ENCODE measurements around the gene PIK3CG. TPM values are rescaled to one million over a fixed set of nuclear protein-coding genes. Genes with fewer than 3 reads are reported as not detected.
A peak's percentile ranks its signal among the peaks of the same experiment; 100 is the strongest.

The PIK3CG gene
- polyA plus RNA-seq, 3 donors: 17.9 to 31.2 (median 20.7) TPM

- H3K9me3 Mint-ChIP-seq: no peaks in the 10 kb centered on the region
- peaks cover 14% of the 10 kb centered on the region for H4K20me1 ChIP-seq (ENCODE audit: insufficient read depth, low read length)
- no peak overlapping the region for H3K9ac ChIP-seq (ENCODE audit: insufficient read depth, low read length, poor library complexity, severe bottlenecking)
- H3K4me1 ChIP-seq (ENCODE audit: control insufficient read depth in 1 of 2, insufficient read depth in 2 of 2, low read length in 2 of 2): peaks cover 1 to 2% of the 10 kb centered on the region in 2 donors
- H3K4me3 Mint-ChIP-seq: no peak overlapping the region
- H3K27ac Mint-ChIP-seq: no peak overlapping the region
- H3K4me1 Mint-ChIP-seq: peaks cover 8% of the 10 kb centered on the region
- no peaks in the 10 kb centered on the region for H3K27me3 ChIP-seq (ENCODE audit: control insufficient read depth in 2 of 2, insufficient read depth in 2 of 2, low read length in 2 of 2)
- DNase-seq: no peak
- H3K9me3 ChIP-seq (replicated peaks in 1 of 2; ENCODE audit: control insufficient read depth in 1 of 2, insufficient read depth in 1 of 2, low read length in 2 of 2): no peaks in the 10 kb centered on the region
- no peak for TF ChIP-seq CTCF (IDR thresholded peaks at IDR 0.05)
- peaks cover 98 to 100% of the 10 kb centered on the region in 2 donors for H3K36me3 ChIP-seq (replicated peaks in 1 of 2; ENCODE audit: control insufficient read depth in 1 of 2, insufficient read depth in 2 of 2, low read length in 2 of 2)
- H3K4me2 ChIP-seq (replicated peaks; ENCODE audit: extremely low read depth, low read length, poor library complexity, severe bottlenecking): no peak overlapping the region
- H3K36me3 Mint-ChIP-seq: peaks cover 94 to 99% of the 10 kb centered on the region in 2 donors
- H3K27ac ChIP-seq (ENCODE audit: low read depth in 1 of 2, low read length in 2 of 2): peak overlapping the region in 1 of 2 donors; percentile 33
- H3K4me3 ChIP-seq (replicated peaks in 1 of 3; ENCODE audit: low read depth in 2 of 3, low read length in 3 of 3): no peak overlapping the region
- WGBS (ENCODE audit: insufficient coverage): no CpG with 5 or more reads among the region's 2 CpGs
- H2AFZ ChIP-seq (ENCODE audit: insufficient read depth, low read depth, low read length, poor library complexity, severe bottlenecking): no peak overlapping the region
- H3K27me3 Mint-ChIP-seq (ENCODE audit: low read depth in 3 of 3): no peaks in the 10 kb centered on the region
- intact Hi-C loops (cut with micrococcal nuclease): loop anchor here in 1 of 2 donors (10.0 kb wide), 1 partner anchor 89 kb away; no protein-coding TSS in a partner anchor
- H3K79me2 ChIP-seq (ENCODE audit: insufficient read depth, low read length): peaks cover 17% of the 10 kb centered on the region
Measured at GRCh38 chr7:106883456-106884026, 18.5 kb downstream of the PIK3CG start.

- Histone ChIP-seq H3K27ac (ENCODE audit: low read depth in 1 of 2, low read length in 2 of 2) (no peak overlapping the region), H3K9ac (ENCODE audit: insufficient read depth, low read length, poor library complexity, severe bottlenecking) (no peak overlapping the region), H3K27me3 (ENCODE audit: control insufficient read depth in 2 of 2, insufficient read depth in 2 of 2, low read length in 2 of 2) (no peaks in the 10 kb centered on the region), H4K20me1 (ENCODE audit: insufficient read depth, low read length) (peaks cover 13% of the 10 kb centered on the region), H3K4me2 (replicated peaks; ENCODE audit: extremely low read depth, low read length, poor library complexity, severe bottlenecking) (no peak overlapping the region), H3K9me3 (replicated peaks in 1 of 2; ENCODE audit: control insufficient read depth in 1 of 2, insufficient read depth in 1 of 2, low read length in 2 of 2) (no peaks in the 10 kb centered on the region), H3K36me3 (replicated peaks in 1 of 2; ENCODE audit: control insufficient read depth in 1 of 2, insufficient read depth in 2 of 2, low read length in 2 of 2) (peaks cover 97 to 100% of the 10 kb centered on the region in 2 donors), H2AFZ (ENCODE audit: insufficient read depth, low read depth, low read length, poor library complexity, severe bottlenecking) (no peak overlapping the region), H3K4me3 (replicated peaks in 1 of 3; ENCODE audit: low read depth in 2 of 3, low read length in 3 of 3) (no peak overlapping the region), H3K79me2 (ENCODE audit: insufficient read depth, low read length) (peaks cover 13% of the 10 kb centered on the region), H3K4me1 (ENCODE audit: control insufficient read depth in 1 of 2, insufficient read depth in 2 of 2, low read length in 2 of 2) (no peaks in the 10 kb centered on the region)
- no peak for DNase-seq
- Mint-ChIP-seq H3K4me3 (no peak overlapping the region), H3K36me3 (peaks cover 93 to 97% of the 10 kb centered on the region in 2 donors), H3K9me3 (no peaks in the 10 kb centered on the region), H3K4me1 (peaks cover 6% of the 10 kb centered on the region), H3K27me3 (ENCODE audit: low read depth in 3 of 3) (no peaks in the 10 kb centered on the region), H3K27ac (peak overlapping the region in 2 of 7 donors; percentile 34 to 50)
- intact Hi-C loops (cut with micrococcal nuclease): loop anchor here in 1 of 2 donors (10.0 kb wide), 1 partner anchor 91 kb away; no protein-coding TSS in a partner anchor
- no CpG with 5 or more reads among the region's 4 CpGs for WGBS (ENCODE audit: insufficient coverage)
- TF ChIP-seq CTCF (IDR thresholded peaks at IDR 0.05): no peak
Measured at GRCh38 chr7:106885652-106886051, 20.6 kb downstream of the PIK3CG start.

Data from CD14-positive monocyte (primary cell).